Thyroid gland (tissue), 4 donors: ENCODE measurements around the gene GCNT1.
"Not testable (repeated sequence)": the region's sequence is repeated elsewhere in the genome, so short reads cannot be mapped to it uniquely, and the experiment has no call there.

Experiments
- CTCF ChIP-seq, 6 experiments: fragments of 200-600 bp in 3 of 6; fragments of 450-650 bp in 3 of 6; sonication (generic) in 3 of 6; IDR thresholded peaks; one replicate each; pipeline ENCODE4 v1.5.1; 2016 to 2019; ENCODE audit warnings: antibody characterized with exemption in 6 of 6, mild to moderate bottlenecking in 2 of 6, inconsistent platforms in 1 of 6, moderate library complexity in 1 of 6
- POLR2A ChIP-seq, 2 donors: fragments of 450-650 bp; IDR thresholded peaks; one replicate each; pipeline ENCODE4 v1.6.1; 2017; ENCODE audit warnings: antibody characterized with exemption in 2 of 2, mild to moderate bottlenecking in 2 of 2, moderate library complexity in 1 of 2

- TF ChIP-seq CTCF, POLR2A (IDR thresholded peaks at IDR 0.05): not testable (repeated sequence)
These were observed 21.8 kb upstream of the GCNT1 start for GRCh38 chr9:76437017-76437699.
